MM.1S (cell line): ENCODE measurements around the gene NT5M.

Experiments
- EZH2 ChIP-seq: fragments of 300-600 bp; sonication (generic); optimal IDR thresholded peaks from 2 replicates; pipeline ENCODE3; 2017; ENCODE audit warnings: low read depth, mild to moderate bottlenecking, antibody characterized with exemption, low read length, mixed read lengths
- TF ChIP-seq, protein P1 (sequence below): fragments of 300-600 bp; sonication (generic); IDR thresholded peaks from 2 replicates; pipeline ENCODE4 v1.5.1; 2016; ENCODE audit warnings: antibody characterized with exemption, low read length, mixed read lengths

DNA sequence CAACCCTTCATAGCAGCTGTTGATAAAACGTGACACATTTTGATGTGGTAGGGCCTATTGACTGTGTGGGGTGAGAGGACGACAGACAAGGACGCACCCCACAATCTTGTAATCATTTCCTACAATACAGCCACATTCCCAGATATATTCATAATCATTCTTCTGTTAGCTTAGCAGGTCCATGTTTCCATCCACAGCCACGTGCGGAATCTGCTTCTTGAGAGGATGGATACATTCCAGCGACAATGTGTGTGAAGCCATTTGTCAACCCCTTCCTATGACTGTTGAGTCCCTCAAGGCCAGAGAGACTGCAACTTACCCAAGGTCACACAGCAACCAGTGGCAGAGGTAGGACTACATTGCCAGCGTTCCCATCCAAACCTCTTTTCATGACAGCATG lies 13.5 kb upstream of the NT5M start:
- TF ChIP-seq, protein P1, sequence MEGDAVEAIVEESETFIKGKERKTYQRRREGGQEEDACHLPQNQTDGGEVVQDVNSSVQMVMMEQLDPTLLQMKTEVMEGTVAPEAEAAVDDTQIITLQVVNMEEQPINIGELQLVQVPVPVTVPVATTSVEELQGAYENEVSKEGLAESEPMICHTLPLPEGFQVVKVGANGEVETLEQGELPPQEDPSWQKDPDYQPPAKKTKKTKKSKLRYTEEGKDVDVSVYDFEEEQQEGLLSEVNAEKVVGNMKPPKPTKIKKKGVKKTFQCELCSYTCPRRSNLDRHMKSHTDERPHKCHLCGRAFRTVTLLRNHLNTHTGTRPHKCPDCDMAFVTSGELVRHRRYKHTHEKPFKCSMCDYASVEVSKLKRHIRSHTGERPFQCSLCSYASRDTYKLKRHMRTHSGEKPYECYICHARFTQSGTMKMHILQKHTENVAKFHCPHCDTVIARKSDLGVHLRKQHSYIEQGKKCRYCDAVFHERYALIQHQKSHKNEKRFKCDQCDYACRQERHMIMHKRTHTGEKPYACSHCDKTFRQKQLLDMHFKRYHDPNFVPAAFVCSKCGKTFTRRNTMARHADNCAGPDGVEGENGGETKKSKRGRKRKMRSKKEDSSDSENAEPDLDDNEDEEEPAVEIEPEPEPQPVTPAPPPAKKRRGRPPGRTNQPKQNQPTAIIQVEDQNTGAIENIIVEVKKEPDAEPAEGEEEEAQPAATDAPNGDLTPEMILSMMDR = no peak
- TF ChIP-seq EZH2 = no peak
